Activated CD8-positive, alpha-beta memory T cell treated with anti-CD3 and anti-CD28 coated beads, Interleukin-2, amount 10 ng/mL, durations not matched to agents 7 days and 5 days (primary cell): Measurements from ENCODE around the gene ANXA8L1. TPM values are rescaled to one million over a fixed set of nuclear protein-coding genes. Genes with fewer than 3 reads are reported as not detected.
"Not testable (repeated sequence)": the region's sequence is repeated elsewhere in the genome, so short reads cannot be mapped to it uniquely, and the experiment has no call there.

Source experiments
- ATAC-seq: fragments of 150-1000 bp; cut with Tn5 transposase; one replicate; pipeline ENCODE4 v1.10.0; 2021; ENCODE audit warnings: moderate library complexity
- CTCF ChIA-PET: fragments of 350-600 bp; sonication (Branson Sonifier 250); formaldehyde crosslinking; loops from one replicate; lab custom pipeline; 2021; ENCODE audit warnings: antibody characterized with exemption; lab: Charles Lee
- DNase-seq: peaks from one replicate; pipeline ENCODE4 v3.0.0-alpha.2; 2020
- H3K27ac Mint-ChIP-seq: one replicate; pipeline ENCODE4 v1.8.0; 2021; ENCODE audit warnings: mild to moderate bottlenecking, mixed read lengths
- H3K27me3 Mint-ChIP-seq: one replicate; pipeline ENCODE4 v1.8.0; 2021; ENCODE audit warnings: mixed read lengths
- H3K36me3 Mint-ChIP-seq: one replicate; pipeline ENCODE4 v1.8.0; 2021; ENCODE audit warnings: mild to moderate bottlenecking, mixed read lengths
- H3K4me1 Mint-ChIP-seq: one replicate; pipeline ENCODE4 v1.8.0; 2021; ENCODE audit warnings: mixed read lengths
- H3K4me3 Mint-ChIP-seq: one replicate; pipeline ENCODE4 v1.8.0; 2021; ENCODE audit warnings: mild to moderate bottlenecking, moderate library complexity, mixed read lengths
- H3K9me3 Mint-ChIP-seq: one replicate; pipeline ENCODE4 v1.8.0; 2022; ENCODE audit warnings: low read depth, mixed read lengths
- total RNA-seq, 2 experiments: library from RNA; stranded (reverse); gene quantifications; one replicate each; pipeline ENCODE4 v1.2.3, GENCODE V29; 2021

ANXA8L1 gene
- total RNA-seq, 2 experiments from 2014 or later, result 1.1 TPM; not detected in 1

GRCh38 chr10:46418283-46418682 is 42.7 kb downstream of the ANXA8L1 start:
- ATAC-seq, H3K4me1 Mint-ChIP-seq, H3K9me3 Mint-ChIP-seq, CTCF ChIA-PET, H3K27ac Mint-ChIP-seq, H3K4me3 Mint-ChIP-seq, H3K27me3 Mint-ChIP-seq, H3K36me3 Mint-ChIP-seq, DNase-seq: not testable (repeated sequence)

DNA sequence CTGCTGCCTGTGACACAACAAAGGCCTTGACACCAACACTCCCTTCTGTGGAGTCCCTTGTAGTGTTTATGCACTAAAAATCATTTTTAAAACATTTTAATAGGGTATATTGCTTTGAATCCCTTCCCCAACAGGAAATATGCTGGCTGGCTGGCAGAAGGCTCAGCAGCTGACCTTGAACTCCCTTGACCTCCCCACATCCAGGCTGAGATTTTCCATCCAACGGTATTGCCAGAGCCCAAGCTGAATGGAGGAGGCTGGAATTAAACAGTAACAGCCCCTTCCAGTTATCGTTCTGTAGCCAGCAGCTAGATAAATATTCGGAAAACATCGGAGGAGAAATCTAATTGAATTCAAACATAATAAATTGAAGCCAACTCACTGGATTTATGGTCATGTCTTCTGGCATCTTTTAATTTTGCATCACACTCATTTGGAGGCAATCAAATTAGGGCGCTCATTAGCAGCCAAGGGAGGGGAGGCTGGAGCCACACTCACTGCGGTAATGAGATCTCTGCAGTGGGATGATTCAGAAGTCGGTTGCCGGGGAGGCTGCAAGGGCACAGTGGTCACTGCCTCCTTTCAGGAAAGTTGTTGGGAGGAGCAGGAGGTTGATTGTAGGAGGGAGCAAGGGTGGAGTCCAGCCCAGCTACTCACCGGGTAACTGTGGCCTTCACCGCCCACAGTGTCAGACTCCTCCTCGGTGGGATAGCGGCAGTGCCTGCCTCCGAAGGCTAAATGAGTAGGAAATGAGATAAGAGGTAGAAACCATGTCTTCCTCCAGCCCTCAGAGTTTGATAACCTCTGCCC is 44.2 kb downstream of the ANXA8L1 start:
- H3K9me3 Mint-ChIP-seq, H3K4me3 Mint-ChIP-seq, H3K36me3 Mint-ChIP-seq, H3K27me3 Mint-ChIP-seq, H3K27ac Mint-ChIP-seq, CTCF ChIA-PET, ATAC-seq, DNase-seq, H3K4me1 Mint-ChIP-seq: not testable (repeated sequence)

GRCh38 chr10:46423550-46423949 is 48.0 kb downstream of the ANXA8L1 start:
- H3K36me3 Mint-ChIP-seq, H3K4me1 Mint-ChIP-seq, DNase-seq, H3K27ac Mint-ChIP-seq, H3K9me3 Mint-ChIP-seq, H3K4me3 Mint-ChIP-seq, CTCF ChIA-PET, ATAC-seq, H3K27me3 Mint-ChIP-seq: not testable (repeated sequence)

- H3K4me3 Mint-ChIP-seq, H3K9me3 Mint-ChIP-seq, DNase-seq, H3K27ac Mint-ChIP-seq, CTCF ChIA-PET, H3K27me3 Mint-ChIP-seq, ATAC-seq, H3K4me1 Mint-ChIP-seq, H3K36me3 Mint-ChIP-seq: not testable (repeated sequence)
These were observed 65.4 kb downstream of the ANXA8L1 start for GRCh38 chr10:46440942-46441341.

Other genes with a start within 250 kb of the ANXA8L1 start
- gene ANTXRL, start 88.8 kb upstream of the ANXA8L1 start, total RNA-seq, result not detected
- not detected for gene NPY4R, start 90.2 kb downstream of the ANXA8L1 start, total RNA-seq
- gene GPRIN2, start 180.9 kb downstream of the ANXA8L1 start, total RNA-seq, result not detected
- 1 to 10 TPM in 1 of 2 experiments, under 1 TPM in 1; 0.33 to 1.5 TPM for gene SYT15, start 203.4 kb downstream of the ANXA8L1 start, total RNA-seq